ENCODE data around the gene EFHB. TPM values are rescaled to one million over a fixed set of nuclear protein-coding genes. Genes with fewer than 3 reads are reported as not detected.

EFHB gene
- total RNA-seq, 1 donor from 2014 or later, result 5.6 TPM

DNA sequence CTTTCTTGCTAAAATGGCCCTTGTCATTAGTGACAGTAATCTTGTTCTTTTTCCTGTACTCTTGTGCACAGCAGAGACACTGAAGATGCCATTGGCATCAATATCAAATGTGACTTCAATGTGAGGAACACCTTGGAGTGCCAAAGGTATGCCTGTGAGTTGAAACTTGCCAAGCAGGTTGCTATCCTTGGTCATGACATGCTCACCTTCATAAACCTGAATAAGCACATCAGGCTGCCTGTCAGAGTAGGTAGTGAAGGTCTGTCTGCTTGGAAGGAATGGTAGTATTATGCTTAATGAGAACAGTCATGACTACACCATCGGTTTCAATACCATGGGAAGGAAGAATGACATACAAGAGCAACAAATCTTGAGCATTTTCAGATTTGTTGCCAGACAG is 6.6 kb upstream of the EFHB start:
- no peaks in the 10 kb centered on the region for H3K9me3 ChIP-seq
- H3K27me3 ChIP-seq (ENCODE audit: low read depth), result no peaks in the 10 kb centered on the region
- no peak overlapping the region for H3K4me3 ChIP-seq
- DNase-seq (no peak), ATAC-seq (no peak)
- TF ChIP-seq, protein P1, sequence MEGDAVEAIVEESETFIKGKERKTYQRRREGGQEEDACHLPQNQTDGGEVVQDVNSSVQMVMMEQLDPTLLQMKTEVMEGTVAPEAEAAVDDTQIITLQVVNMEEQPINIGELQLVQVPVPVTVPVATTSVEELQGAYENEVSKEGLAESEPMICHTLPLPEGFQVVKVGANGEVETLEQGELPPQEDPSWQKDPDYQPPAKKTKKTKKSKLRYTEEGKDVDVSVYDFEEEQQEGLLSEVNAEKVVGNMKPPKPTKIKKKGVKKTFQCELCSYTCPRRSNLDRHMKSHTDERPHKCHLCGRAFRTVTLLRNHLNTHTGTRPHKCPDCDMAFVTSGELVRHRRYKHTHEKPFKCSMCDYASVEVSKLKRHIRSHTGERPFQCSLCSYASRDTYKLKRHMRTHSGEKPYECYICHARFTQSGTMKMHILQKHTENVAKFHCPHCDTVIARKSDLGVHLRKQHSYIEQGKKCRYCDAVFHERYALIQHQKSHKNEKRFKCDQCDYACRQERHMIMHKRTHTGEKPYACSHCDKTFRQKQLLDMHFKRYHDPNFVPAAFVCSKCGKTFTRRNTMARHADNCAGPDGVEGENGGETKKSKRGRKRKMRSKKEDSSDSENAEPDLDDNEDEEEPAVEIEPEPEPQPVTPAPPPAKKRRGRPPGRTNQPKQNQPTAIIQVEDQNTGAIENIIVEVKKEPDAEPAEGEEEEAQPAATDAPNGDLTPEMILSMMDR (IDR thresholded peaks at IDR 0.05), result no peak
- intact Hi-C loops (cut with DNase I), result no loop called here
- no peak overlapping the region for H3K27ac ChIP-seq
- no peaks in the 10 kb centered on the region for H3K4me1 ChIP-seq
- H3K36me3 ChIP-seq, result no peaks in the 10 kb centered on the region

DNA sequence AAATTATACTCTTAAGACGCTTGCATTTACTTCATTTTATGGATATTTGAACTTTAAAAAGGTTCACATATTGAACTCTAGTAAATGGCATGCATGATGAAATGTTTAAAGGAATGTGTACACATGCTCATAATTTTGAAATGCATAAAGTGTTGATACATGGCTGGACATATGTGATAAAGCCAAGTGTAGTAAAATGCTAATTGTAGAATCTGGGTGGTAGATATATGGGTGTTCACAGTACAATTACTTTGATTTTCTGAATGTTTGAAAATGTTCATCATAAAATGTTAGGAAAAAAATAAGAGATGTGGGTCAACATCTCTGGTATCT is 4.2 kb upstream of the EFHB start:
- H3K36me3 ChIP-seq, result no peaks in the 10 kb centered on the region
- intact Hi-C loops (cut with DNase I), result no loop called here
- ATAC-seq (no peak), DNase-seq (no peak)
- no peaks in the 10 kb centered on the region for H3K4me1 ChIP-seq
- no peak overlapping the region for H3K27ac ChIP-seq
- no peak overlapping the region for H3K4me3 ChIP-seq
- no peaks in the 10 kb centered on the region for H3K9me3 ChIP-seq
- H3K27me3 ChIP-seq (ENCODE audit: low read depth), result no peaks in the 10 kb centered on the region
- TF ChIP-seq, protein P1 (IDR thresholded peaks at IDR 0.05), result no peak

DNA sequence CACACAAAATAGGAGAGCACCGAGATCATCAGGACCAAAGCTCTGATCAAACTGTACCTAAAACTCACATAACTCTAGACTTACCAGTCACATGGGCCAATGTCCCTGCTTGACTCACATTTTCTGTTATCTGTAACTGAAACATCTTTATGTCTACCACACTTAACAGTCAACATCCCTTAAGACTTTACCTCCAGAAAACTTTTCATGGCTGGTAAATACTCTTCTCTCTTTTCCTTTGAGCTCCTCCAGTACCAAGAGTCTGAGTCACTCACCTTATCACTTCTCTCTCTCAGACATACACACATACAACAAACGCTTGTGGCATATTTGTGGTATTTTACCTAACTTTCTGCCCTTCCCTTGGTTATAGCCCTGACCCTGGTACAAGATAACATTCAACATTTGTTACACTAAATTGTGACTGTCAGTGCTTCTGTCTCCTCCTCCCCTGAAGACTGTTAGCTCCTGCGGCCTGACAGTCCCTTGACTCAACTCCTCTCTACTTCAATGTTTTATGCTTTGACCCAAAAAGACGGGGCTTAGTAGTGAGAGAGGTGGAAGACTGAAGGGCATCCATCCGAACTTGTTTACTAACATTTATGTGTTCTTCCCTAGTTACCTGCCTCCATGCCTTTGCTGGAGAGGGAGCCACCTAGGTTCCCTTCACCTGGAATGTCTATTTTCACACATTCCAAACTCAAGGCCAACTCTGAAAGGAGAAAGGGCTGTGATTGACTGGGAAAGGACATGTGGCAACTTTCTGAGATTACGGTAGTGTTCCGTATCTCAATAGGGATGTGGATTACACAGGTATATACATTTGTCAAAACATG is 3.7 kb upstream of the EFHB start:
- TF ChIP-seq, protein P1 (IDR thresholded peaks at IDR 0.05), result no peak
- Histone ChIP-seq H3K4me1 (no peaks in the 10 kb centered on the region), H3K9me3 (no peaks in the 10 kb centered on the region), H3K27ac (no peak overlapping the region), H3K4me3 (no peak overlapping the region), H3K27me3 (ENCODE audit: low read depth) (no peaks in the 10 kb centered on the region), H3K36me3 (no peaks in the 10 kb centered on the region)
- ATAC-seq (no peak), DNase-seq (no peak)
- intact Hi-C loops (cut with DNase I), result no loop called here

DNA sequence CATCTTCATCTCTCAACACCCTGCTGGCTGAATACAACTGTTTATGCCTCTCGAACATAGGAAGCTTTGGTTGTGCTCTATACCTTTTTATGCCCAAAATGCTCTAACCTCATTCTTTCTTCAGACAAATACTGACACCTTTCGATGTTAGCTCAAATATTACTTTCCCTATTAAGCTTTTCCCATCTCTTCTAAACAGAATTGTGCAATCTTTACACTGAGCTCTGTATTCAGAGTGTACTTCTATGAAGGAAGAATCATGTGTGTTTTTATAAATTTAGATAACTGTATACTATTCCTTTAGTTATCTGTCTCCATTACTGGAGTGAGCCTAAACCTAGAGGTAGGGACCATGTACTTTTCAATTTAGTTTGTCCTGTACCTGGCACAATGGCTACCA is 1.6 kb downstream of the EFHB start:
- no peaks in the 10 kb centered on the region for H3K27me3 ChIP-seq (ENCODE audit: low read depth)
- intact Hi-C loops (cut with DNase I), result no loop called here

DNA sequence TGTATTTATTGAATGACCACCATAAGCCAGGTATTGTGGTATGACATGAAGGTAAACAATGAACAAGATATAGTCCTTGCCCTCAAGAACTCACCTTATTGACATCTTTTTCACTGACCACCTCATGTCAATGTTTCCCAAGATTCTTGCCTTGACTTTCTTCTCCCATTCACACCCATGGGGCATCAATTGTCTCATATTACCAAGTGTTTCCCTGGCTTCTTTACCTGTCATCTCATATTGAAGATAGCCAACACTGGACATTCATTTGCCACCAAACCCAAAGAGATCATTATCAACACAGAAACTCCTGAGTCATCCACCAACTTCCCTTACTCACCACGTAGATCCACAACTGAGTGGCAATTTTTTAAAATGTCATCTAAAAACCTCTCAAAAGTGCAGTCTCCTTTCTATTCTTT is 2.2 kb downstream of the EFHB start:
- TF ChIP-seq, protein P1 (IDR thresholded peaks at IDR 0.05), result no peak
- Histone ChIP-seq H3K4me3 (no peak overlapping the region), H3K27ac (no peak overlapping the region), H3K36me3 (no peaks in the 10 kb centered on the region), H3K9me3 (no peaks in the 10 kb centered on the region), H3K4me1 (no peaks in the 10 kb centered on the region), H3K27me3 (ENCODE audit: low read depth) (no peaks in the 10 kb centered on the region)
- ATAC-seq, result no peak
- no peak for DNase-seq
- intact Hi-C loops (cut with DNase I), result no loop called here

More for the DNA sequence above, 1.6 kb downstream of the EFHB start:
- ATAC-seq (no peak), DNase-seq (no peak)
- no peaks in the 10 kb centered on the region for H3K4me1 ChIP-seq
- H3K4me3 ChIP-seq, result no peak overlapping the region
- TF ChIP-seq, protein P1 (IDR thresholded peaks at IDR 0.05), result no peak
- H3K27ac ChIP-seq, result no peak overlapping the region
- H3K9me3 ChIP-seq, result no peaks in the 10 kb centered on the region
- H3K36me3 ChIP-seq, result no peaks in the 10 kb centered on the region

Measured in lower lobe of right lung (tissue), 2 donors.